GM23248 (cell line): ENCODE data around the gene ATOH7.

Experiments used
- EZH2 ChIP-seq: fragments of 200-600 bp; sonication (generic); IDR thresholded peaks from 2 replicates; pipeline ENCODE4 v1.6.1; 2018; ENCODE audit warnings: antibody characterized with exemption, mild to moderate bottlenecking; ENCODE audit not compliant: insufficient read depth, poor library complexity, severe bottlenecking
- EZH2phosphoT487 ChIP-seq: fragments of 200-600 bp; sonication (generic); IDR thresholded peaks from 2 replicates; pipeline ENCODE4 v1.6.1; 2018; ENCODE audit warnings: antibody characterized with exemption, moderate library complexity, mild to moderate bottlenecking, low read depth; ENCODE audit not compliant: insufficient read depth

DNA sequence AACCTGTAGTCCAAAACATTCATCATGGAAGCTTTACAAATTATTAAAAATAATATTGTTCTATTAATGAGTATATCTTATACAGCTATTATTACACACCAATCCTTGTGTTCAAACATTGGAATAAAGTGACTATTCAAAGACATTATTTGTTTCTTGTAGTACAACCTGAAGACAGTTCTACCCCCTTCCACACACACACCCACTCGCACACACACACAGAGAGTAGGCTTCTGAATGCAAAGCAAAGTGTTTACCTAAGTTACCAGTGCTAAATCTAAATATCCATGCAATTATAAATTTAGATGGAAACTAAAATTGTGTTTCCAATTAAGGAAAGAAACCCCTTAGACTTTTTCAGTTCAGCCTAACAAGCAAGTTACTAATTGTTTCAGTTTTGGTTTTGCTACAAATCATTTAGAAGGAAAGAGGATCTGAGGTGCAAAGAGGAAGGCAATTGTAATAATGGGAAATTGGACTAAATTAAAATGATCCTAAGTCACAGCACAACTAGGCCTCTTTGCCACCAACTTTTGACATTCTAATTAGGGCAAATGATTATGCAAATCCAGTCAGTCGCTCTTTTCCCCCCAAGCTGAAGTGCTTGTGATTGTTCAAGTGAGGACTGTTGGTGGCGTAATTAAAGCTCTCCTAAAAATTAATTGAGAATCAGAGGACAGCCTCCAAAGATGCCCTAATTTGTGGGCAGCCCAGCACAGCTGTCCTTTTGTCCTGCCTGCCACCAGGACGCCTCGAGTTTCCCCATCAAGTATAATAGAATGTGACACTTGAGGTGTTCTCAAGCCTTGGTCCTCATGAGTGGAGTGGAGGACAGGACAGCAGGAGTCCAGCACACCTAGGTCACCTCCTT lies 19.9 kb upstream of the ATOH7 start:
- TF ChIP-seq EZH2phosphoT487 (no peak), EZH2 (no peak)
